Hepatocyte (in vitro differentiated cells): ENCODE measurements around the gene CSMD2. TPM values are rescaled to one million over a fixed set of nuclear protein-coding genes. Genes with fewer than 3 reads are reported as not detected.

Experiments used
- DNase-seq: peaks from one replicate; pipeline ENCODE4 v3.0.0-alpha.2; 2016; ENCODE audit warnings: low spot score
- H2AFZ ChIP-seq: fragments of 200-600 bp; sonication (generic); 2 replicates; pipeline ENCODE4 v1.6.0; 2016; ENCODE audit warnings: antibody characterized with exemption, mild to moderate bottlenecking
- H3K27ac ChIP-seq: fragments of 200-600 bp; sonication (generic); 2 replicates; pipeline ENCODE4 v1.5.1; 2016; ENCODE audit warnings: mild to moderate bottlenecking
- H3K27me3 ChIP-seq: fragments of 200-600 bp; sonication (generic); 2 replicates; pipeline ENCODE4 v1.6.1; 2016
- H3K36me3 ChIP-seq: fragments of 200-600 bp; sonication (generic); replicated peaks from 2 replicates; pipeline ENCODE4 v1.5.1; 2016; ENCODE audit warnings: low read depth; ENCODE audit not compliant: insufficient read depth
- H3K4me1 ChIP-seq: fragments of 200-600 bp; sonication (generic); 2 replicates; pipeline ENCODE4 v1.5.1; 2016; ENCODE audit warnings: mild to moderate bottlenecking, moderate library complexity; ENCODE audit not compliant: insufficient read depth
- H3K4me2 ChIP-seq: fragments of 200-600 bp; sonication (generic); 2 replicates; pipeline ENCODE4 v1.6.0; 2016
- H3K4me3 ChIP-seq: fragments of 200-600 bp; sonication (generic); 2 replicates; pipeline ENCODE4 v1.5.1; 2016; ENCODE audit warnings: mild to moderate bottlenecking
- H3K79me2 ChIP-seq: fragments of 200-600 bp; sonication (generic); 2 replicates; pipeline ENCODE4 v1.6.0; 2017; ENCODE audit warnings: mild to moderate bottlenecking
- H3K9me2 ChIP-seq: fragments of 200-600 bp; sonication (generic); replicated peaks from 2 replicates; pipeline ENCODE4 v1.6.0; 2017; ENCODE audit warnings: mild to moderate bottlenecking; ENCODE audit not compliant: insufficient read depth
- H3K9me3 ChIP-seq: fragments of 200-600 bp; sonication (generic); 2 replicates; pipeline ENCODE4 v1.5.1; 2016; ENCODE audit warnings: low read depth, mild to moderate bottlenecking
- H4K20me1 ChIP-seq: fragments of 200-600 bp; sonication (generic); 2 replicates; pipeline ENCODE4 v1.6.0; 2016; ENCODE audit warnings: mild to moderate bottlenecking; ENCODE audit not compliant: insufficient read depth, poor library complexity, severe bottlenecking
- EZH2 ChIP-seq: fragments of 200-600 bp; sonication (generic); IDR thresholded peaks from 2 replicates; pipeline ENCODE4 v1.6.1; 2016; ENCODE audit warnings: antibody characterized with exemption, mild to moderate bottlenecking, borderline replicate concordance
- EZH2phosphoT487 ChIP-seq: fragments of 200-600 bp; sonication (generic); IDR thresholded peaks from one replicate; pipeline ENCODE4 v1.6.1; 2018; ENCODE audit warnings: antibody characterized with exemption, mild to moderate bottlenecking, low read depth, moderate library complexity; ENCODE audit not compliant: unreplicated experiment, severe bottlenecking
- whole genome bisulfite sequencing: methylation state at CpG from one replicate; pipeline ENCODE4 v1.1.6; 2016; ENCODE audit warnings: low lambda C conversion rate; ENCODE audit errors: missing lambda C conversion rate; 5-methylcytosine and 5-hydroxymethylcytosine counted together
- polyA plus RNA-seq: library from polyadenylated mRNA; unstranded; fragments of >200 nt; fragmentation: Nextera tagmentation; extraction: Ambion mirVana; gene quantifications from 2 replicates; pipeline ENCODE4 v1.2.1, GENCODE V29; 2016
- total RNA-seq: library from RNA; depleted of rRNA; stranded (reverse); fragments of >200 nt; gene quantifications from 2 replicates; pipeline ENCODE4 v1.2.3, GENCODE V29; 2014
- TF ChIP-seq, protein P1 (sequence below): fragments of 200-600 bp; sonication (generic); IDR thresholded peaks from 2 replicates; pipeline ENCODE4 v1.5.1; 2016; ENCODE audit warnings: antibody characterized with exemption, mild to moderate bottlenecking; ENCODE audit not compliant: poor library complexity

CSMD2 gene
- total and polyA plus RNA-seq, 2 experiments from 2014 or later = 0.10 to 0.37 TPM

DNA sequence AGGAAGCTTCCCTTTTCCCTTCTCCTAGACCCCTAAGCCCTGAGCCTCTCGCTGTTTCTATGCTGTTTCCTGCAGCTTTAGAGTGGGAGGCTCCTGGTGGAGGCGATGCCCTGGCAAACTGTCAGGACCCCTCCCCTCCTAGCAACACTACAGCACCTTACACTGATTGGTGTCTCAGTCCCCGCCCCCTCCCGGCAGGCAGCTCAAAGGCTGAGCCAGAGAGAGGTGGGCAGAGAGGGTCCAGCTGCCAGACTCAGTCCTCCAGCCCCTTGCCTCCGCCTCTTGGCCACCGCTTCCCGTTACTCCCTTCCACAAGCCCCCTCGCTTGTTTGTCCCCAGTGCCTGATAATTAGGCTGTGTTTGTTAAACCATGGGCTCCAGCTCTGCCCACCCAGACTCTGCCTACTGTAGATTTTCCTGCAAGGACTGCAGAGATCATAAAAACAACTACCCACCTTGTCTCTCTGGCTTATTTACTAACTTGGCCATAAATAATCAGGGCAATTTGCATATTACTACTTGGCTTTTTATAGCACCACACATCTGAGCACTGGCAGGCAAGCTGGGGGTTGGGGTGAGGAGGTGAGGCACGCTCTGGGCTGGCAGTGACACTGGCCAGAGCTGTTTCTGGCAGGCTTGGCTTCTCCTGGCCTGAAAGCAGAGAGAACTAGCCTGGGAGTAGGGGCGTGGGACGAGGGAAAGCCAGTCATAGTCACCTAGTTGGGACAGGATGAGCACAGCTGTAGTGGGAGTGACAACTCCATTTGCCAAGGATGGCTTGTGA, 107.5 kb downstream of the CSMD2 start:
- 48% methylated on average over 11 of the region's 11 CpGs for WGBS
- Histone ChIP-seq H3K9me2 (no peaks in the 10 kb centered on the region), H3K4me3 (no peak overlapping the region), H3K9me3 (no peaks in the 10 kb centered on the region), H4K20me1 (no peaks in the 10 kb centered on the region), H3K36me3 (no peaks in the 10 kb centered on the region), H3K79me2 (no peaks in the 10 kb centered on the region), H3K4me2 (no peak overlapping the region), H3K27me3 (no peaks in the 10 kb centered on the region), H3K4me1 (no peaks in the 10 kb centered on the region), H3K27ac (no peak overlapping the region), H2AFZ (no peak overlapping the region)
- TF ChIP-seq EZH2phosphoT487 = no peak
- TF ChIP-seq, protein P1, sequence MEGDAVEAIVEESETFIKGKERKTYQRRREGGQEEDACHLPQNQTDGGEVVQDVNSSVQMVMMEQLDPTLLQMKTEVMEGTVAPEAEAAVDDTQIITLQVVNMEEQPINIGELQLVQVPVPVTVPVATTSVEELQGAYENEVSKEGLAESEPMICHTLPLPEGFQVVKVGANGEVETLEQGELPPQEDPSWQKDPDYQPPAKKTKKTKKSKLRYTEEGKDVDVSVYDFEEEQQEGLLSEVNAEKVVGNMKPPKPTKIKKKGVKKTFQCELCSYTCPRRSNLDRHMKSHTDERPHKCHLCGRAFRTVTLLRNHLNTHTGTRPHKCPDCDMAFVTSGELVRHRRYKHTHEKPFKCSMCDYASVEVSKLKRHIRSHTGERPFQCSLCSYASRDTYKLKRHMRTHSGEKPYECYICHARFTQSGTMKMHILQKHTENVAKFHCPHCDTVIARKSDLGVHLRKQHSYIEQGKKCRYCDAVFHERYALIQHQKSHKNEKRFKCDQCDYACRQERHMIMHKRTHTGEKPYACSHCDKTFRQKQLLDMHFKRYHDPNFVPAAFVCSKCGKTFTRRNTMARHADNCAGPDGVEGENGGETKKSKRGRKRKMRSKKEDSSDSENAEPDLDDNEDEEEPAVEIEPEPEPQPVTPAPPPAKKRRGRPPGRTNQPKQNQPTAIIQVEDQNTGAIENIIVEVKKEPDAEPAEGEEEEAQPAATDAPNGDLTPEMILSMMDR = no peak
- DNase-seq = peak; percentile 13

DNA sequence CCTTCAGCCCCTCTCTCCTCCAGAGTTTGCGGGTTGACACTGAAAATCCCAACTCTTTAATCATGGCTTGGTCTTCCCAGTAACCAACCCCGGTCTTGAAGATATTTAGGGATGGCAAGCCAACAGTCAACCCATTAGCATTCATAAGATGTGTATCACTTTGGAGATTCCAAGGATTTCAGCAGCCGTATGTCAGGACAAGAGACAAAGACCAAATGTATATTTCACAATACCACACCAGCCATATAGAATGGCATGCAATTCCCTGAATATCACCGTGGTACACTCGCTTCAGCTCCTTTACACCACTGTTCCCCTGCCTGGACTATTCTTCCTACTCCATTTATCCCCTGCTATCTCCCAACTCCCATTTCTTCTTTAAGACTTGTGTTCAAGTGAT, 109.2 kb downstream of the CSMD2 start:
- Histone ChIP-seq H3K9me3 (no peaks in the 10 kb centered on the region), H4K20me1 (no peaks in the 10 kb centered on the region), H3K27ac (no peak overlapping the region), H3K4me1 (no peaks in the 10 kb centered on the region), H3K4me3 (no peak overlapping the region), H2AFZ (no peak overlapping the region), H3K4me2 (no peak overlapping the region), H3K27me3 (no peaks in the 10 kb centered on the region), H3K36me3 (no peaks in the 10 kb centered on the region), H3K79me2 (no peaks in the 10 kb centered on the region), H3K9me2 (no peaks in the 10 kb centered on the region)
- no peak for DNase-seq
- TF ChIP-seq, protein P1 = no peak
- TF ChIP-seq EZH2 (no peak), EZH2phosphoT487 (no peak)
- WGBS = 92% methylated on average over 5 of the region's 5 CpGs

DNA sequence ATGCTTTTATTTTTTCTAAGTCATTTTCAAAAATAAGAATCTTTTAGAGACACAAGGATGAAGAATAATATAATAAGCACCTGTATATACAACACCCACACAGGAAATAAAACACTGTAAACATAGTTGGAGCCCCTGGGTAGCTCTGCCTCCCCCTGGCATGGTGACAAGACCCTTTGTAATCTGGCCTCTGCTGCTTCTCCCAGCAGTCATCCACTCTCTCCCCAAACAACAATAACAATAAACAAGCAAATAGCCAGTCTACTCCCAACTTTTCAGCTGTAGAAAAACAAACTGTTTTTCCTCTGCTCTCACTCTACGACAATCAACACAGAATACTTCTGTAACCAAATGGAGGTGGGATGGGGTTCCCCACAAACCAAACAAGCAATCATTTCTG, 110.1 kb downstream of the CSMD2 start:
- H3K9me3 ChIP-seq = no peaks in the 10 kb centered on the region
- 45% methylated on average over 1 of the region's 1 CpG for WGBS

More for the DNA sequence above, 110.1 kb downstream of the CSMD2 start:
- H4K20me1 ChIP-seq = no peaks in the 10 kb centered on the region
- no peaks in the 10 kb centered on the region for H3K79me2 ChIP-seq
- no peaks in the 10 kb centered on the region for H3K4me1 ChIP-seq
- H3K36me3 ChIP-seq = no peaks in the 10 kb centered on the region
- H3K4me3 ChIP-seq = no peak overlapping the region
- H3K27me3 ChIP-seq = no peaks in the 10 kb centered on the region
- no peak for DNase-seq
- H2AFZ ChIP-seq = no peak overlapping the region
- no peaks in the 10 kb centered on the region for H3K9me2 ChIP-seq
- no peak overlapping the region for H3K4me2 ChIP-seq
- TF ChIP-seq EZH2 (no peak), EZH2phosphoT487 (no peak)
- TF ChIP-seq, protein P1 = no peak
- no peak overlapping the region for H3K27ac ChIP-seq
